ENCODE measurements around the gene DDRGK1.

The DDRGK1 gene

GRCh38 chr20:3227506-3227905, 23.0 kb upstream of the DDRGK1 start:
- H3K36me3 ChIP-seq (ENCODE audit: control insufficient read depth in 1 of 2, insufficient read depth in 2 of 2, low read length in 2 of 2) = peaks cover 2 to 15% of the 10 kb centered on the region in 2 donors
- peaks cover 7 to 8% of the 10 kb centered on the region in 2 donors for H3K4me1 ChIP-seq (ENCODE audit: control insufficient read depth in 1 of 2, insufficient read depth in 2 of 2, low read length in 2 of 2)
- H3K27me3 ChIP-seq (ENCODE audit: control insufficient read depth in 1 of 2, insufficient read depth in 2 of 2, low read length in 2 of 2) = no peaks in the 10 kb centered on the region
- H3K9ac ChIP-seq (ENCODE audit: low read depth in 1 of 2, low read length in 2 of 2) = no peak overlapping the region
- no peak overlapping the region for H3K27ac ChIP-seq (ENCODE audit: low read depth, low read length)
- no peaks in the 10 kb centered on the region for H3K9me3 ChIP-seq (ENCODE audit: control insufficient read depth in 1 of 2, low read length in 2 of 2)
- H3K4me3 ChIP-seq (ENCODE audit: low read depth in 1 of 2, low read length in 2 of 2) = no peak overlapping the region

DNA sequence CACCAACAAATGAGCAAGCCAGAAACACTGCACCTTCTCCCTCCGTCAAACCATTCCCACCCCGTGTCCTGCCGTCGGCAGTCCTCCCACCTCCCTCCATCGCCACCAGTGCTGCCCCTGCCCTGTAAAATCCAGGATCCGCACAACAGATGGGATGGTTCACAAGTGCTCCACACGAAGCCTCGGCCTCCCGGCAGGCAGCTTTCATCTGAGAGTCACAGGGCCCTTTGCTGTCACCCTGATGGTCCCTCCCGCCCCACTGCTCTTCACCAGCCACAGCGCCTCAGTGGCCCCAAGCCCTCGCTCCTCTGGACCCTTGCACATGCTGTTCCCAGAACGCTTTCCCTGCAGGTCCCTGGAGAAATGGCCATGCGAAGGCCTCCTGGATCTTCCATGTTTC, 22.4 kb upstream of the DDRGK1 start:
- H3K4me3 ChIP-seq (ENCODE audit: low read depth in 1 of 2, low read length in 2 of 2) = no peak overlapping the region

GRCh38 chr20:3226093-3226492, 21.6 kb upstream of the DDRGK1 start:
- Histone ChIP-seq H3K4me1 (ENCODE audit: control insufficient read depth in 1 of 2, insufficient read depth in 2 of 2, low read length in 2 of 2) (peaks cover 7 to 8% of the 10 kb centered on the region in 2 donors), H3K27ac (ENCODE audit: low read depth, low read length) (no peak overlapping the region), H3K36me3 (ENCODE audit: control insufficient read depth in 1 of 2, insufficient read depth in 2 of 2, low read length in 2 of 2) (peaks cover 5 to 26% of the 10 kb centered on the region in 2 donors), H3K9ac (ENCODE audit: low read depth in 1 of 2, low read length in 2 of 2) (no peak overlapping the region), H3K9me3 (ENCODE audit: control insufficient read depth in 1 of 2, low read length in 2 of 2) (no peaks in the 10 kb centered on the region), H3K27me3 (ENCODE audit: control insufficient read depth in 1 of 2, insufficient read depth in 2 of 2, low read length in 2 of 2) (no peaks in the 10 kb centered on the region), H3K4me3 (ENCODE audit: low read depth in 1 of 2, low read length in 2 of 2) (no peak overlapping the region)

More for the DNA sequence above, 22.4 kb upstream of the DDRGK1 start:
- no peak overlapping the region for H3K27ac ChIP-seq (ENCODE audit: low read depth, low read length)
- no peaks in the 10 kb centered on the region for H3K27me3 ChIP-seq (ENCODE audit: control insufficient read depth in 1 of 2, insufficient read depth in 2 of 2, low read length in 2 of 2)
- H3K9me3 ChIP-seq (ENCODE audit: control insufficient read depth in 1 of 2, low read length in 2 of 2) = no peaks in the 10 kb centered on the region
- peaks cover 7 to 8% of the 10 kb centered on the region in 2 donors for H3K4me1 ChIP-seq (ENCODE audit: control insufficient read depth in 1 of 2, insufficient read depth in 2 of 2, low read length in 2 of 2)
- H3K9ac ChIP-seq (ENCODE audit: low read depth in 1 of 2, low read length in 2 of 2) = no peak overlapping the region
- H3K36me3 ChIP-seq (ENCODE audit: control insufficient read depth in 1 of 2, insufficient read depth in 2 of 2, low read length in 2 of 2) = peaks cover 5 to 18% of the 10 kb centered on the region in 2 donors

DNA sequence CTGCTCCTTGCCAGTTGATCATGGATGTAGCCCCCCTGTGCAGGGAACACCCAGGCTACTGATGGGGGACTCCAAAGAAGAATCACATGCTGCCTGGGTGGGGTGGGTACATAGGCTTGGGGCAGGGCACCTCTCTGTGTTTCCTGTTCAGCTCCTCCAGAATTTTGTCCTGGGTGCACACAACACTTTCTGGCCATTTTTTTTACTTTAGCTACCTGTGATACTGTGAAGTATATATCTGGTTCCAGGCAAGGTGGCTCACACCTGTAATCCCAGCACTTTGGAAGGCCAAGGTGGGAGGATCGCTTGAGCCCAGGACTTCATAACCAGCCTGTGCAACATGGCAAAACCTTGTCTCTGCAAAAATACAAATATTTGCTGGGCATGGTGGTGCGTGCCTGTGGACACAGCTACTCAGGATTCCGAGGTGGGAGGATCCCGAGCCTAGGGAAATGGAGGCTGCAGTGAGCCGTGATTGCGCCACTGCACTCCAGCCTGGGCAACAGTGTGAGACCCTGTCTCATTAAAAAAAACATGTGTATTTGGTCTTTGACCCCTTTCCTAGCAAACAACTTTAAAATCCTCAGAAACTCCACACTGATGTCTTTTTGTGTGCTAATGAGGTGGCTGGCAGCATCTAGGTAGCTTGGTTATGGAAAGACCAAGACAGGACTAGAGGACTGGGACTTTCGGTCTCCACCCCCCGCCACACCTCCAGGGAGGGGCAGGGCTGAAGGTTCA, 20.4 kb upstream of the DDRGK1 start:
- Histone ChIP-seq H3K4me3 (ENCODE audit: low read depth in 1 of 2, low read length in 2 of 2) (no peak overlapping the region), H3K27ac (ENCODE audit: low read depth, low read length) (no peak overlapping the region), H3K27me3 (ENCODE audit: control insufficient read depth in 1 of 2, insufficient read depth in 2 of 2, low read length in 2 of 2) (no peaks in the 10 kb centered on the region), H3K36me3 (ENCODE audit: control insufficient read depth in 1 of 2, insufficient read depth in 2 of 2, low read length in 2 of 2) (peaks cover 5 to 30% of the 10 kb centered on the region in 2 donors), H3K4me1 (ENCODE audit: control insufficient read depth in 1 of 2, insufficient read depth in 2 of 2, low read length in 2 of 2) (peaks cover 7 to 8% of the 10 kb centered on the region in 2 donors), H3K9ac (ENCODE audit: low read depth in 1 of 2, low read length in 2 of 2) (no peak overlapping the region), H3K9me3 (ENCODE audit: control insufficient read depth in 1 of 2, low read length in 2 of 2) (no peaks in the 10 kb centered on the region)

DNA sequence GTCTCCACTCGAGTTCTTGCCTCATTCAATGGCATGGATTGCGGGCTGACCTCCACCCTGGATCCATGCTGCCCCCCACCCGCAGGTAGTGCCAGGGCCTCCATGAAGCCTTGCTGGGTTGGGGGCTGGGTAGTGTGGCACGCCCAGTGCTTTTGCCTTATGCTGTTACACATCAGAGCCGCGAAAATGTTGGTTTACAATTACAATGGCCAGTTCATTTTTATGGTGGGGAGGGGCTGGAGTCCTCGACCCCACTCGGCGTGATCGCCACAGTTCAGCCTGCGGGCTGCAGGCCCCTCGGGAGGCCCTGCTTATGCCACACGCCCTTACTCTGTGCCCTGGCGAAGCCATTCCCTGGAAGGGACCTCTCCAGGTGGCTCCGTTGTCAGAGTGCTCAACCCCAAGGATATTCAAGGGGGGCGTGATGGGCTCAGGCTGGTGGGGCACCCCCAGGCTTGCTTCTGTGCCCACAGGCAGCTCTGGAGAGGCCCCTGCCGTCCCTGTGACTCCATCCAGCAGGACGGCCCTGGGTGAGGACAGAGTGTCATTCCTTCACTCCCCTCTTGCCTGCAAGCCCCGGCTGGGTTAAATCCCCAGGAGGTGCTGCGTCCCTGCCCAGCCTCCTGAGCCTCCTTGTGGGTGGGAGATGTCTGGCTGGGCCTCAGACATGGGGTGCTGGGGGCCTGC, 19.7 kb upstream of the DDRGK1 start:
- Histone ChIP-seq H3K4me3 (ENCODE audit: low read depth in 1 of 2, low read length in 2 of 2) (no peak overlapping the region), H3K9me3 (ENCODE audit: control insufficient read depth in 1 of 2, low read length in 2 of 2) (no peaks in the 10 kb centered on the region), H3K27me3 (ENCODE audit: control insufficient read depth in 1 of 2, insufficient read depth in 2 of 2, low read length in 2 of 2) (no peaks in the 10 kb centered on the region), H3K36me3 (ENCODE audit: control insufficient read depth in 1 of 2, insufficient read depth in 2 of 2, low read length in 2 of 2) (peaks cover 5 to 30% of the 10 kb centered on the region in 2 donors), H3K4me1 (ENCODE audit: control insufficient read depth in 1 of 2, insufficient read depth in 2 of 2, low read length in 2 of 2) (peaks cover 7 to 8% of the 10 kb centered on the region in 2 donors), H3K9ac (ENCODE audit: low read depth in 1 of 2, low read length in 2 of 2) (no peak overlapping the region), H3K27ac (ENCODE audit: low read depth, low read length) (no peak overlapping the region)

DNA sequence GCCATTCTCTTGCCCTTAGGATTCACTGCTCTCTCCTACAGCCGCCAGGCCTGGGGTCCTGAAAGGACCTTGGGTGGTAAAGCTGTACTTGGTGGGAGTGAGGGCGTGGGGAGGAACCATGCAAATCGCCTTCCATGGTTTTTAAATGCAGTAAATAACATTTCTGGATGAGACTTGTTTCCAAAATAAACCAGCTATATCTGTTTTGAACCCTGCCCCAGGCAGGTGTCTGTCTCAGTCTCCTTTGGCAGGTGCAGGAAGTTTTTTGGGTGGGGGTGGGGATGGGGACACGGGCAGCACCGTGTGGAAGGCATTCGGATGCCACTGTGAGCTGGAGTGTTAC, 19.1 kb upstream of the DDRGK1 start:
- Histone ChIP-seq H3K36me3 (ENCODE audit: control insufficient read depth in 1 of 2, insufficient read depth in 2 of 2, low read length in 2 of 2) (peaks cover 5 to 30% of the 10 kb centered on the region in 2 donors), H3K9me3 (ENCODE audit: control insufficient read depth in 1 of 2, low read length in 2 of 2) (no peaks in the 10 kb centered on the region), H3K27ac (ENCODE audit: low read depth, low read length) (no peak overlapping the region), H3K9ac (ENCODE audit: low read depth in 1 of 2, low read length in 2 of 2) (no peak overlapping the region), H3K4me1 (ENCODE audit: control insufficient read depth in 1 of 2, insufficient read depth in 2 of 2, low read length in 2 of 2) (peaks cover 8 to 9% of the 10 kb centered on the region in 2 donors), H3K27me3 (ENCODE audit: control insufficient read depth in 1 of 2, insufficient read depth in 2 of 2, low read length in 2 of 2) (no peaks in the 10 kb centered on the region), H3K4me3 (ENCODE audit: low read depth in 1 of 2, low read length in 2 of 2) (no peak overlapping the region)

GRCh38 chr20:3222635-3223600, 18.4 kb upstream of the DDRGK1 start:
- peaks cover 5 to 30% of the 10 kb centered on the region in 2 donors for H3K36me3 ChIP-seq (ENCODE audit: control insufficient read depth in 1 of 2, insufficient read depth in 2 of 2, low read length in 2 of 2)
- H3K4me1 ChIP-seq (ENCODE audit: control insufficient read depth in 1 of 2, insufficient read depth in 2 of 2, low read length in 2 of 2) = peaks cover 8 to 14% of the 10 kb centered on the region in 2 donors
- H3K4me3 ChIP-seq (ENCODE audit: low read depth in 1 of 2, low read length in 2 of 2) = no peak overlapping the region
- H3K27ac ChIP-seq (ENCODE audit: low read depth, low read length) = no peak overlapping the region
- H3K27me3 ChIP-seq (ENCODE audit: control insufficient read depth in 1 of 2, insufficient read depth in 2 of 2, low read length in 2 of 2) = no peaks in the 10 kb centered on the region
- H3K9me3 ChIP-seq (ENCODE audit: control insufficient read depth in 1 of 2, low read length in 2 of 2) = no peaks in the 10 kb centered on the region
- no peak overlapping the region for H3K9ac ChIP-seq (ENCODE audit: low read depth in 1 of 2, low read length in 2 of 2)

DNA sequence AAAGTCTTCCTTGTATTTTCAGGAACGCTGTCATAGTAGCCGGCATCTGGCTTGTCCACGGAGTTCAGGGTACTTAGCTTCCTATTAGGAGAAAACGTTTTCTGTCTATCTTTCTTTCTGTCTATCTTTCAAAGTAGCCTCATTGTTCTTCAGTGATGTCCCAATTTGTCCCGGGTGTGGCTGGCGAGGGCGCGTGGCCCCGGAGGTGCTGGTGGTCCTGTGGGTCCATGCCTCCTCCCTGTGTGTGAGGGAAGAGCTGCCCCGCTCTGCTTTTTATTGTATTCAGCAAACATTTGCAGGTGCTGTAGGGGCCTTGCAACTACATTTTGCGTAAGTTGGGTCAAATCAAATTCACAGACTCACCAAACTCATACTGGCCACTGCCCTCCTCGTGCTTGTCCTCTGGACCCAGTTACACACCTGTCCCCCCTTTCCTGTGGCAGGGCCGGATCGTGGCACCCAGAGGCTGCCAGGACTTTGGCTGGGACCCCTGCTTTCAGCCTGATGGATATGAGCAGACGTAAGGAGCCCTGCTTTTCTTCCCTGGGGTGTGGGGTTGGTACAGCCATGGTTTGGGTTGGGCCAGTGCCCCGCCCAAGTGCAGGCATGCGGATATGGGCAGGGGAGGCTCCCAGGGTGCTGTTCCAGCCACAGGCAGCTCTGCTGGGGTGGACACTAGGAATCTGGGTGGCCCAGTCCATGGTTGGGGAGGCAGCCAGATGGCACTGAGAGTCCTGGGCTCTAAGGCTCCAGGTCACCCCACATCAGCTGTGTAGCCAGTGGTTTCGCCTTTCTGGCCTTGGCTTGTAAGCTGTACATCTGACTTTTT, 17.1 kb upstream of the DDRGK1 start:
- Histone ChIP-seq H3K9ac (ENCODE audit: low read depth in 1 of 2, low read length in 2 of 2) (no peak overlapping the region), H3K27ac (ENCODE audit: low read depth, low read length) (no peak overlapping the region), H3K36me3 (ENCODE audit: control insufficient read depth in 1 of 2, insufficient read depth in 2 of 2, low read length in 2 of 2) (peaks cover 5 to 36% of the 10 kb centered on the region in 2 donors)

GRCh38 chr20:3218307-3218988, 14.0 kb upstream of the DDRGK1 start:
- no peaks in the 10 kb centered on the region for H3K9me3 ChIP-seq (ENCODE audit: control insufficient read depth in 1 of 2, low read length in 2 of 2)
- H3K4me1 ChIP-seq (ENCODE audit: control insufficient read depth in 1 of 2, insufficient read depth in 2 of 2, low read length in 2 of 2) = peaks cover 0 to 7% of the 10 kb centered on the region in 2 donors
- no peak overlapping the region for H3K27ac ChIP-seq (ENCODE audit: low read depth, low read length)
- no peaks in the 10 kb centered on the region for H3K27me3 ChIP-seq (ENCODE audit: control insufficient read depth in 1 of 2, insufficient read depth in 2 of 2, low read length in 2 of 2)
- H3K36me3 ChIP-seq (ENCODE audit: control insufficient read depth in 1 of 2, insufficient read depth in 2 of 2, low read length in 2 of 2) = peaks cover 5 to 51% of the 10 kb centered on the region in 2 donors
- H3K4me3 ChIP-seq (ENCODE audit: low read depth in 1 of 2, low read length in 2 of 2) = no peak overlapping the region
- no peak overlapping the region for H3K9ac ChIP-seq (ENCODE audit: low read depth in 1 of 2, low read length in 2 of 2)

More for the DNA sequence above, 17.1 kb upstream of the DDRGK1 start:
- Histone ChIP-seq H3K4me3 (ENCODE audit: low read depth in 1 of 2, low read length in 2 of 2) (no peak overlapping the region), H3K4me1 (ENCODE audit: control insufficient read depth in 1 of 2, insufficient read depth in 2 of 2, low read length in 2 of 2) (peaks cover 8 to 14% of the 10 kb centered on the region in 2 donors), H3K9me3 (ENCODE audit: control insufficient read depth in 1 of 2, low read length in 2 of 2) (no peaks in the 10 kb centered on the region), H3K27me3 (ENCODE audit: control insufficient read depth in 1 of 2, insufficient read depth in 2 of 2, low read length in 2 of 2) (no peaks in the 10 kb centered on the region)
